Stimulated activated CD8-positive, alpha-beta memory T cell treated with anti-CD3 and anti-CD28 coated beads, Interleukin-12 subunit alpha, Interleukin-12 subunit beta, amount 100 ng/mL, for 1 hour (primary cell): ENCODE results near the gene ZDHHC24.

ENCODE experiments used
- DNase-seq: peaks from one replicate; pipeline ENCODE4 v3.0.0-alpha.2; 2020; ENCODE audit warnings: low read depth

ZDHHC24 gene

GRCh38 chr11:66564984-66565383, 19.1 kb upstream of the ZDHHC24 start:
- no peak for DNase-seq

GRCh38 chr11:66564538-66564937, 18.7 kb upstream of the ZDHHC24 start:
- no peak for DNase-seq

GRCh38 chr11:66563832-66564231, 18.0 kb upstream of the ZDHHC24 start:
- DNase-seq: no peak

DNA sequence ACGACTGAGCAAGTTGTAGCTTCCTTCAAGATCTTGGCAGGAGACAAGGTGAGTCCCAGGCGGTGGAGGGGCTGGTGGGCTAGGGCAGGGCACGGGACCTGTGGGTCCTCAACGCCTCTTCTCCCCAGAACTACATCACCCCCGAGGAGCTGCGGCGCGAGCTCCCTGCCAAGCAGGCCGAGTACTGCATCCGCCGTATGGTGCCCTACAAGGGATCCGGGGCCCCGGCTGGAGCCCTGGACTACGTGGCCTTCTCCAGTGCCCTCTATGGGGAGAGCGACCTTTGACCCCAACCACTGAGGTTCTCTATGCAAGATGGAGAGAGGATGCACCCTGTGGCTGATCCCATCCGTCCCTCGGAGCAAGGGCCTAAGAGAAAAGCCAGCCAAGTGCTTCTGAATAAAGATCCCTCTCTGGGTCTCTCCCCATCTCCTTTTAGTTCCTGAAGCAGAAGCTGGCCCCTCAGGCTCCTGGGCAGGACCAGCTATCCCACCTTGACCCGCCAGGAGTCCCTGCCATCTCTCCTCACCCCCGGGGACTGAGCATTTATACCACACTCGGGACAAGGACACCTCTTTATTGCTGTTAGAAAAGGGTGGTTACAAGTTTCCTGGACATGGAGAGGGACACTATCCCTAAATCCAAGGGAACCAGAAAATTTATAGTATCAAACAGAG, 17.2 kb upstream of the ZDHHC24 start:
- DNase-seq: no peak

GRCh38 chr11:66562275-66562674, 16.4 kb upstream of the ZDHHC24 start:
- no peak for DNase-seq

DNA sequence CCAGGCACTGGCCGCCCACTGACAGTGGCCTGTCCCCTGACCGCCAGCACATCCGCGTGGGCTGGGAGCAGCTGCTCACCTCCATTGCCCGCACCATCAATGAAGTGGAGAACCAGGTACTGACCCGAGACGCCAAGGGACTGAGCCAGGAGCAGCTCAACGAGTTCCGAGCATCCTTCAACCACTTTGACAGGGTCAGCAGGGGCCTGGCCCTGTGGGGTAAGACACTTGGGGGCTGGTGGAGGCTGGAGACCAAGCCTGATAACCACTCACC, 16.1 kb upstream of the ZDHHC24 start:
- DNase-seq: no peak

DNA sequence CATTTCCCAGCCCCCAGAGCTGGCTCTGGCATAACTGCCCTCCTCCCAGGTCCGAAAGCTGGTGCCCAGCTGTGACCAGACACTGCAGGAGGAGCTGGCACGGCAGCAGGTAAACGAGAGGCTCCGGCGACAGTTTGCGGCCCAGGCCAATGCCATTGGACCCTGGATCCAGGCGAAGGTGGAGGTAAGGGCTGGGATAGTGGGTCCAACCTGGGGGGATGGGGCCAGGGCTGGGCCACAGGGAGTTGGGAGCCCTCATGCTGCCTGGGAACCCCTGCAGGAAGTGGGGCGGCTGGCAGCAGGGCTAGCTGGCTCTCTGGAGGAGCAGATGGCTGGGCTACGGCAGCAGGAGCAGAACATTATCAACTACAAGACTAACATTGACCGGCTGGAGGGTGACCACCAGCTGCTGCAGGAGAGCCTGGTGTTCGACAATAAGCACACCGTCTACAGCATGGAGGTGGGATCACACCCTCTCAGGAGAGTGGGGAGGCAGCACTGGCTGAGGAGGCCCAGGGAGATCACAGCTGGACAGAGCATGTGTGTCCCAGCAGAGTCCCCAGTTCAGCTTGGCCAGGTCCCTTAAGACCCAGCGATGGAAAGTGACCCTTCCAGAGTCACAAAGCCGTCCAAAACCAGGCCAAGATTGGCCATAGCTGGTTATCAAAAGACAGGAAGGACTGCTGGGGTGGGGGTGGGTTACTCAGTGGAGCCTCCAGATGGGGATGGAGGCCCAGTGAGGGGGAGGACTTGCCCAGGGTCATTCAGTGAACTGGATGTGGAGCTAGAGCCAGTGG, 15.5 kb upstream of the ZDHHC24 start:
- DNase-seq: no peak

DNA sequence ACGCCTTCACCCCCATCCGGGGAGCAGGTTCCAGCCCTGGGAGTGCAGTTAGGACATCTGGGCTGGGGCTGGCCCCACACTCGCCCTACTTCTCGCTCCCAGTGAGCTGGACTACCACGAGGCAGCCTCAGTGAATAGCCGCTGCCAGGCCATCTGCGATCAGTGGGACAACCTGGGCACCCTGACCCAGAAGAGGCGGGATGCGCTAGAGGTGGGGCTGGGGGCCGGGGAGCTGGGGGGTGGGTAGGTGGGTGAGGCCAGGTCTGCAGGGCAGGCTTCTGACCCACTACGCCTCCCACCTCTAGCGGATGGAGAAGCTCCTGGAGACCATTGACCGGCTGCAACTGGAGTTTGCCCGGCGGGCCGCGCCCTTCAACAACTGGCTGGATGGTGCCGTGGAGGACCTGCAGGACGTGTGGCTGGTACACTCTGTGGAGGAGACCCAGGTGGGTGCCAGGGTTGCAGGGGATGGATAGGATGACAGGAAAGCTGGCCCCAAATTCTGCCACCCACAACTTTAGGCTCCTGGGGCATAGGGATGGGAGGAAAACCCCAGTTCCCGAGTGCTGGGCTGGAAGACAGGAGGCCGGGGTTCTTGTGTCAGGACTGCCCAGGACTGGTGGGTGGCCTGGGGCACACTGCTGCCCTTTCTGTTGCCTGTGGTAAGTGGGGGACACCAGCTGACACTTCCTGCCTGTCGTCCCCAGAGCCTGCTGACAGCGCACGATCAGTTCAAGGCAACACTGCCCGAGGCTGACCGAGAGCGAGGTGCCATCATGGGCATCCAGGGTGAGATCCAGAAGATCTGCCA, 14.2 kb upstream of the ZDHHC24 start:
- no peak for DNase-seq

DNA sequence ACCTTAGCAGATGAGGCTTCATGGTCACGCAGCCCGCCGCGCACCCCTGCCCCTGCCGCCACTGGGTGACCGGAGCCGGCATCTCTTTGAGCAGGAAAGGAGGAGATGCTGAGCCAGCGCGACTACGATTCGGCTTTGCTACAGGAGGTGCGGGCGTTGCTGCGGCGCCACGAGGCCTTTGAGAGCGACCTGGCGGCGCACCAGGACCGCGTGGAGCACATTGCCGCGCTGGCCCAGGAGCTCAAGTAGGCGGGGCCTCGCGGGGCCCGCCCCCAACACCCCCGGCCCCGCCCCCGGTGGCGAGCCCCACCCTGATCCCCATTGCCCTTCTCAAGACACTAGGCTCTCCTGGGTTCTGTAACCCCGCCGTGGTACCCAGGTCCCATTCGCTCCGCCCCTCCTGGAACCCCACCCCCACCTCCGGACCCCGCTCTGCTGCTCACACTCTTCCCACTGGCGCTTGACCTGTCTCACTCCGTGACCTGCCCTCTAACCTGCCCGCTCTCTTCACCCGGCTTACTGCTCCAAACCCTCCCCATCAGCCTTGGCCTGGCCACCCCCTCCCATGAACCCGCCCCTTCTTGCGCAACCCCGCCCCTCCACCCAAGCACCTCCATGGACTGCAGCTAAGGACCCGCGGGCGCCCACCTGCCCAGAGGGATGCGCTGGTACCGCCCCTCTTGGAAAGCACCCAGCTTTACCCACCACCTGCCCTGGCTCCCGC, 13.5 kb upstream of the ZDHHC24 start:
- DNase-seq: no peak

DNA sequence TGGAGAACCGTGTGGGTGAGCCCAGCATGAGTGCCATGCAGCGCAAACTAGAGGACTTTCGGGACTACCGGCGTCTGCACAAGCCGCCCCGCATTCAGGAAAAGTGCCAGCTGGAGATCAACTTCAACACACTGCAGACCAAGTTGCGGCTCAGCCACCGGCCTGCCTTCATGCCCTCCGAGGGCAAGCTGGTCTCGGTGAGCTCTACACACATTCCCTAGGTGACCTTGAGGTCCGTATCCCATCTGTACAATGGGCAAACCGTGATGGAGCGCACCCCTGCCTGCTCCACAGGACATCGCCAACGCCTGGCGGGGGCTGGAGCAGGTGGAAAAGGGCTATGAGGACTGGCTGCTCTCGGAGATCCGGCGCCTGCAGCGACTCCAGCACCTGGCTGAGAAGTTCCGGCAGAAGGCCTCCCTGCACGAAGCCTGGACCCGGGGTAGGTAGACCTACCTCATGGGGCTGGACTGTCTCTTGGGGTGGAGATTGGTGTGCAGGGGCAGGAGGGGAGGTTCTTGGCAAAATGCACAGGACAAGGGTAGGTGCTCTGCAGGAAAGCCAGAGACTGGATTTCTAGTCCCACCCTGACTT, 12.0 kb upstream of the ZDHHC24 start:
- DNase-seq: no peak

DNA sequence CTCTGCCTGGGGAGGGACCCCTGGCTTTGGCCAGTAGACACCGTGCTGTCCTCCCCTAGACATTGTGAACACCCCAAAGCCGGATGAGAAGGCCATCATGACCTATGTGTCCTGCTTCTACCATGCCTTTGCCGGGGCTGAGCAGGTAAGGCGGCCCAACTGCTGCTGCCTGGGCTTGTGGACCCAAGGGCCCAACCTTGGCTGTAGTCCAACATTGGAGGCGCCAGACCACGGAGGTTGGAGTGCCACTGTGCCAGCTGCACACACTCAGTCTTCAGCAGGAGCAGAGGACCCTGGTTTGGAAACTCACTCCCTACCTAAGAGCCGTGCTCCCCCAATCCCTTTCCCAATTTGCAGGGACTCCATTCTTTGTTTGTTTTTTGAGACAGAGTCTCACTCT, 10.2 kb upstream of the ZDHHC24 start:
- DNase-seq: no peak

DNA sequence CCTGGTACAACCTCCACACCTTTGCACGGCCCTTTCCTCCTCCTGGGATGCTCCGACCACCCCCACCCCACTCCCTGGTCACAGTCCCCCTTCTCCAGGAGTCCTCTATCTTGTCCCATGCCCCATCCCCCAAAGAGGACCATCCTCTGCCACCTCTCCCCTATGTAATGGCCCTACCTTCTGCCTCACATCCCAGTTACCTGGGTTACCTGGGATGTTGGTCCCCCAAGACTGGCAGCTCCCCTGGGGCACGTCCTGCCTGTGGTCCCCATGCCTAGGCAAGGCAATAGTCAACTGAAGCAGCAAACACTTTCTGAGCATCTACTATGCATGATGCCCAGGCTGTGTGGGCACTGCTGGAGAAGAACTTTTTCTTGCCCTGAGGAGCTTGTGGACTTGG, 9.6 kb upstream of the ZDHHC24 start:
- no peak for DNase-seq

GRCh38 chr11:66554602-66555001, 8.8 kb upstream of the ZDHHC24 start:
- no peak for DNase-seq

DNA sequence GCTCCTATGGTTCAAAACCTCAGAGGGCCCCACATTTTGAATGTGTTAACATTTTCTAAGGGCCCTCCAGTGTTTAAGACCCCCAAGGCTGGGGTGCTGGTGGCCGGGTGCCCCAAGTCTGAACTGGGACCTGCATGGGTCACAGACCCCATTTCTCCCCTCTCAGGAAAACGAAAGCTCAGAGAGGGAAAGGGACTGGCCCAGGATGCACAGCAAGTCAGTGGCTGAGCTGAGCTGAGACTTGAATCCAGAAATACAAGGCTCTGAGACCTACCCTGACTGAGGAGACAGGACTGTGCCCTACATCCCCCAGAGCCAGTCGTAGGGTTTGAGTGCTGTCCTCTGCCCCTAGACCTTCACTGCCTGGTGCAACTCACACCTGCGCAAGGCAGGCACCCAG, 5.0 kb upstream of the ZDHHC24 start:
- DNase-seq: no peak

DNA sequence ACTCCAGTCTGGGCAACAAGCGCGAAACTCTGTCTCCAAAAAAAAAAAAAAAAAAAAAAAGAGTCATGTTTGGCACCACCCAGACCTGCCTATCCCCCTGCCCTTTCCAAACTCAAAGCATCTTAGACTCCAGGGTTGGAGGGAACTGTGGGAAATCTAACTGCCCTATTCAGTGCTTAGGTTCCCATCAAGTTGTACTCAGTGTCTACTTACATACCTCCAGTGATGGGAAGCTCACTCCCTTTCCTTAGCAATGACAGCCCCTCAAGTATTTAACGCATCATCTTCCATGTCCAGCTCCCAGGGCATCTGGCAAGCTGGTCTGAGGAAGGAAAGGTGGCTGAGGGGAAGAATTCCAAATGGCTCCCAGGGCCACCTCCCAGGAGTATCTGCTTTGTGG, 3.8 kb upstream of the ZDHHC24 start:
- no peak for DNase-seq

DNA sequence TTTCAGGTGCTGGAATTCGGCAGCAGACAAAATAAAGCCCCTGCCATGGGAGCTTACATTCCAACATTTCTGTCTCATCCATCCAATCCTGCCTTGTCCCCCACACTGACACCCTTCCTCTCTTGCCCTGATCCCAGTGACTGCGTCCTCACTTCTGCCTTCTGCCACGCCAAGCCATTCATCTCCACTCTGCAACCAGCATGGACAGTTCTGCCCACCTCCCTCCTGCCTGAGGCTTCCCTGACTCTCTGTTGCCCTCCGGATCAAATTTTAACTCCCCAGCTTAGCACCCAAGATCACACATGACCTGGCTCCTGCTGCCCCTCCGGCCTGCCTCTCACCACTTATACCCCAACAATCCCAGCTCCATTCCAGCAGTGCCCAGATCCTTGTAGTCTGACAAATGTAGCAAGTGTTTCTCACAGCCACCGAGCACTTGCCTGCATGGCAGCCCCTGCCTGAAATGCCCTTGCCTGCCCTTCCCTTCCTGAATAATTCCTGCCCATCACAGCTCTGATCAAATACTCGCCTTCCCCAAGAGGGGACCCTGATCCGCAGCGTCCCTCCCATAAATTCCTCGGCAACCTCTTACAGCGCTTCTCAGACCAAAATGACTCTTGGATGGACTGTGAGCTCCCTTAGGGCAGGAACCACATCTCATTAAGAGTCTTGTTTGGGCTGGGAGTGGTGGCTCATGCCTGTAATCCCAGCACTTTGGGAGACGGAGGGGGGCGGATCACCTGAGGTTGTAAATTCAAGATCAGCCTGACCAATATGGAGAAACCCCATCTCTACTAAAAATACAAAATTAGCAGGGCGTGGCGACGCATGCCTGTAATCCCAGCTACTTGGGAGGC, 3.2 kb upstream of the ZDHHC24 start:
- no peak for DNase-seq

- DNase-seq: no peak
These were observed 2.2 kb upstream of the ZDHHC24 start for GRCh38 chr11:66548041-66548440.

DNA sequence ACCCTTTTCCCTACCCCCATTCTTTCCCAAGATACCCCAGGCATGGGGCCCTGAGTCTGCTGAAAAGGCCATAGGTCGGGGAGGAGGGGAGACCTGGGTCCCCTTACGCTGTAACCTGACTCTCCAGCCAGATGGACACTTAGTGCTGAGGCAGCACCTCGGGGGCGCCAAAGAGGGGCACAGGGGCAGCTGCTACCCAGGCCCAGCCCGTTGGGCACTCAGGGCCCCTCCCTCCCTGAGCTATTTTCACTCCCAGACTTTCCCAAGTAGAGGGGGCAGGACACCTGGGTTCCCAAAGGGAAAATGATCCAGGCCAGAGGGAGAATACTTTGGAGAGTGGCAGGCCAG, 1.8 kb upstream of the ZDHHC24 start:
- DNase-seq: no peak

GRCh38 chr11:66546966-66547661, 1.3 kb upstream of the ZDHHC24 start:
- DNase-seq: no peak

DNA sequence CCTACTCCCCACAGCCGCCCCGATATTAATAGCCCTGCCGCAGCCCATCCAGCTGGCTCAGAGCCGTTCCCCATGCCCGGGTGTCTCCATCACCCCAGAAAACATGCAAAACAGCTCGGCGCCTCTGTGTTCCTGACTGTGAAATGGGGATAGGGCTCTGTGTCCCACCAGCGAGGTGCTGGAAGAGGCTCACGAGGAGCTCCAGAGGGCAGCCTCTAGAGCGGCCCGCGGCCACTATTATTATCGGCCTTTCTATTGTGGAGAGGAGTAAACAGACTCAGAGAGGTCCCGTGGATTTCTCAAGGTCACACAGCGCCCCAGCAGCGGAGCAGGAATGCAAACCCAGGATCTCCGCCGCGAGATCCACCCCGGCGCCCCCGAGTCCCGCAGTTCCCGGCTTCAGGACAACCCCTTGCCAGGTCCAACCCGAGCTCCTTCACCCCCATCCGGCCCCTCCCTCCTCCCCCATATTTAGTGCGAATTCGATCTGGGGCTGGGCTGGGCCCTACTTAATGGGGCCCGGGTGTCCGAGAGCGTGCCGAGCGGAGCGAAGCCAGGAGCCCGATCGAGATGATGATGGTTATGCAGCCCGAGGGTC, 619 bp upstream of the ZDHHC24 start, which contains the start of gene ACTN3:
ACTN3 (plus strand) TSS at position 536 of the 598 bp plus-strand sequence; CDS start at position 571, 35 bp downstream.
- DNase-seq: no peak
